NCI-H2171 treated with DMSO at 0.1 percent for 48 hours (cell line): ENCODE results near the gene MYO1D.

Experiments used
- DNase-seq: peaks from one replicate; lab custom pipeline; 2025; lab: John Stamatoyannopoulos, UW

Gene MYO1D

DNA sequence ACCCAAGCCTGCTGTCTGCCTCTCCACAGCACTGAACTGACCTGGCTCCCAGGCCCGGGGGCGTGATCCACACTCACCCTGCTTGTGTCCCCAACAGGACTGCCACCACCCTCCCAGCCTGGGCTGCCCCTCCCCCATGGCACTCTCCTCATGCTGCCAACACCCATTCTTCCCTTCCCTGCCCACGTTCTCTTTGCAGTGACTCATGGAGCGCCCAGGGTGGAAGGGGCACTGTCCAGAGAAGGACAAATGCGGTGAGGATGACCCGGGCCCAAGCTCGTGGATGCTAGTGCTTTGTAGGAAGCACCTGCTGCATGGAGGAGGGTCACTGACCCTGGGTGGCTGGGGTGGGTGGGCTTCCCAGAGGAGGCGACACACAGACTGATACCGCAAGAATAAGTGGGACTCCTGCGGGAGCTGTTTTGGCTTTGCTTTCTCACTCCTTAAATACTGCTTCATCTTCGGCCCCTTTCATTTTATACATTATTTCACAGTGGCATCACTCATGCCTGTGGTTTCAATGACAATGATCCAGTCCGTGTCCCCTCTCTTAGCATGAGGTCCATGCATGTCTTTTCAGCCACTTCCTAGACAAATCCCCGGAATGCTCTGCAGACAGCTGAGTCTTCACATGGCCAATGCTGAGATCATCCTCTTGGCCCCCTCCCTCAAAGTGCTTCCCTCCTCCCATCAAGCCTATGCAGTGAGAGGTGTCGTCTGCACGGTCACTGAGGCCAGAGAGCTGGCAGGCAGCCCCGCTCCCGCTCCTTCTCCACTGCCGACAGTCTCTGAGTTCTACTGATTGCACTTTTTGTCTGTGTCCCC lies 372.5 kb downstream of the MYO1D start:
- DNase-seq: no peak

DNA sequence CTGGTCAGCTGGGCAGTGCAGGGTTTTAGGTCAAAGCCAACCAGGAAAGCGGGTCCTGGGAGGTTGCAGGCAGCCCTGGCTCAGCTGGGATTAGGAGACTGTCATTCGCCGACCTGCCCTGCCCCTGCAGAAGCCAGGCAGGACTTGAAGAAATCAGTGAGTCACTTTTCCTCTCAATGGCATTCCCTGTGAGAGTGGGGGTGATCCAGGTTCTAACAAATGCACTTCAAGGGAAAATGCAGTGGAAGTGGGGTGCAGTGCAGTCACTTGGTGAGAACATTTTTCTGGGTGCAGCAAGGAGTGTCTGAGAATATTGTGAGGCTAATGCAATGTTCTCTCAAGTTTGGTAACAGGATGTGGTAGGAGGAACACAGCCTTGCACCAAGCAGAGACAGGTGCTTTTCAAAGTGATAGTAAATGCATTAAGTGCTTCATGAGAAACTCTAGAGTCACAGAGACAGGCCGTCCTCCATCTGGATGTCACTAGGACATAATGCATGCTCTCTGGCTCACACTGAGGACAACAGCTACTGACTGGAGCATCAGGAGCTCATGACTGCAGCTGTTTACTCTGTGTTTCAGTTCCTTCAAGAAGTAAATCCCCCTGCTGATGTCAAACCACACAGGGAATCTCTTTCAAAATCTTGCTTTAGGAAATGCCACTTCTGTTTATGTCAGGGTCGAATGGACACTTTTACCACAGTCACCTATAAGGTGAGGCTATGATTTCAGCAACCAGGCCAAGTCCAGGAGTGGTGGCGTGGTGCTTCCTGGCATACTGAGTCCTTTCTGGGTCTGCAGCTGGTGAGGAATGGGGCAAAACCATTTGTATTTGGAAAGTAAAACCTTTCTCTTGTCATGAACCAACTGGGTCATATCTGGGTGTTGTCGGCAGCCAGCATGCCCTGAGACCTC lies 373.4 kb downstream of the MYO1D start:
- DNase-seq: no peak

DNA sequence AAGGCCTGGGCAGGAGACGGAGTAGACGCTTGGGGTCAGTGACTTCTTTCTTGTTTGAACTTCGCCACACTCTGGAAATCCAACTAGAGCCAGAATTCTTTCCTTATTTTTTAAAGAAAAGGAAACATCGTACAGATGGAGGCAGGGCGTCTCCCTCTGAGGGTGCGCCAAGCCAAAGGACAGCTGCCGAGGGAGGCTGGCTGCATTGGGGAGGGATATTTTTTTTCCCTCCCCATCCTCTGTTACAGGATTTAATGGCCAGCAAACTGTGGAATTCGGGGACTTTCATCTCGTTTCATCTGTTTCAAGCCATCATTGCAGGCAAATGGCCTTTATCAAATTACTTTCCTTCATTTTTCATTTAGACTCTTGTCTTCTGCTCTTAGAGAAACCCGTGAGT lies 374.2 kb downstream of the MYO1D start:
- no peak for DNase-seq

DNA sequence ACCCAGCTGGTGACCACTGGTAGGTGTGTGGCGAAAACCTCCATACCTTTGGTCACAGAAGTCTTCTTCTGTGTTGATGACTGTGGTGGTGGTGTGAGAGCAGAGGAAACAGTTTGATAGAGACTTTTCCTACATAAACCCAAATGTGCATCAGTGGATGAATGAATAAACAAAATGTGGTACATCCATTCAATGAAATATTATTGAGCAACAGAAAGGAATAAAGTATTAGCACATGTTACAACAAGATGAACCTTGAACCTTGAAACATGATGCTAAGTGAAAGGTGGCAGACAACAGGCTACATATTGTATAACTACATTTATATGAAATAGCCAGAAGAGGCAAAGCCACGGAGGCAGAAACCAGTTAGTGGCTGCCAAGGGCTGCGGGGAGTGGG lies 374.9 kb downstream of the MYO1D start:
- no peak for DNase-seq

DNA sequence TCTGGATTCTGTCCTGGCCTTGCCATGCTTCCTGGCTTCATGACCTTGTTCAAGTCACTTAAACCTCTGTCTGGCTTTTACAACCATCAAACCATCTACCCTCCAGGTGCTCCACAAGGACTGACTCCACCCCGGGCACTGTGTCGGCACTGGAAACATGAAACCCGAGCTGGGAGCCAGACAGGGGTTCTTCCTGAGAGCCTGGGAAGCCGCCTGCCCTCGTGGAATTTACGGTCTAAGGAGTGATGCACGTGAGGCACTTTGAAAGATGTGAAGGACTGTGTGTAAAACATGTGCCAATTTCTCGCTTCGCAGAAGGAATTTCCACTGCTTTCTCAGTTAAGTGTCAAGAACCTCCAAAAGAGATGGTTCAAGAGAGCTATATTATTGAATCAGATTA lies 378.5 kb downstream of the MYO1D start:
- peak; percentile 84 for DNase-seq

DNA sequence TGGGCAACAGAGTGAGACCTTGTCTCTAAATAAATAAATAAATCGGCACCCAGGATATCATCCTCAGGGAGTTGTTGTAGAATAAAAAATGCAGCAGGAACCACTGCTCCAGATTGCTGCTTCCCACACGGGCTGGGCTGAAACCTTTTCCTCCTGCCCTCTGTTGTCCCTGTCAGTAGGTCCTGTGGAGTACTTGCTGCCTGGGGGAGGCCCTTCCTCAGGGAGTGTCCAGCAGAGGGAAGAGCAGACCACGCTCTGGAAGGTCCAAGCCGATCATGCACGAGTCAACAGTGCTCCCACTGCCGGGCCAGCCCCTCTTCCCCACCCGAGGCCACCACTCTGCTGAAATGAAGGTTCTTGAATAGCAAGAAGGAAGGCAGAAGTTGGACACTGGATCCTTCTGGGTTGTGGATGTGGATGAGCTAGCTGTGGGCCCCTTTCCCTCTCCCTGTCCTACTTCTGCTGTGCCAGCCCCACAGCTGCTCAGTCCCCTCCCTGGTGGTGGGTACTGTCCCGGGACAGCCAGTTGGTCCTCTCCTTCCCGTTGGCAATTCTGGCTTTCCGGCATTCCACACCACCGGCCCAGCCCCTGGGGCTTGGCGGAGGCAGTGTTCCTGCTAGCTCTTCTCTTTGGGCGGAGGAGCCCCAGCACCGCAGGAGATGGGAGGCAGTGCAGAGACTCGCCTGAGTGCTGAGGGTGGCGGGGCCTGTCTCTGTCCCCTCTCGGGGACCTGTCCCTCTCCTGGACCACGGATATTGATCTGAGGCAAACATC lies 379.3 kb downstream of the MYO1D start:
- no peak for DNase-seq

DNA sequence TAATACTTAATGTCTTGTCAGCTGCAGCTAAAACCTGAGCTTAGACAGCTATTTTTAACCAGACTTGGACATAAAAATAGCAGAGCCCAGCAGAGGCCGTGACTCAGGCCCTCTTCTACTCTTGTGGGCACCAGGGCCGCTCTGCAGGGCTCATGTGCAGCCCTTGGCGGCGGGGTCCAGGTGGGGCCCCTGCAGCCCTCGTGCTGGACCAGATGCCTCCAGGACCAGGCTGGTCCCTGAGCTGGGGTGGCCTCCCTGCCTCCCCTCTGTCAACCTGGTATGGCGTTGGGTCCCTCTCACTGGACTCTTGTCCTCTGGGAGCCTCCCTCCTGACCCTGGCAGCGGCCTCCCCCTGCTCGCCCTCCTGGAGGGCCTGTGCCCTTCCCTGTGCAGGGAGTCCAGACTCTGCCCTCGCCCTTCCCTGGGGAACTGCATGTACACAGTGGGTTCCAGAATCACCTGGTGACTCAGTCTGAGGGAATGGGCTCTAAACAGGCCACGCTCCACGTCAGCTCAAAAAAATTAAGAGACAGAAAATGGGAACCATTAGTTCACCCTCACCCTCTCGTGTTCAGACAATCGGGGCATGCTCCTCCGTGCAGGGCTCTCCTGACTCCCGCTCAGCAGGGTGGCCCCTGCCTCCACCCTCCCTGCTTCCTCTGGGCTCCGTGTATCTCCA lies 380.4 kb downstream of the MYO1D start:
- DNase-seq: no peak

DNA sequence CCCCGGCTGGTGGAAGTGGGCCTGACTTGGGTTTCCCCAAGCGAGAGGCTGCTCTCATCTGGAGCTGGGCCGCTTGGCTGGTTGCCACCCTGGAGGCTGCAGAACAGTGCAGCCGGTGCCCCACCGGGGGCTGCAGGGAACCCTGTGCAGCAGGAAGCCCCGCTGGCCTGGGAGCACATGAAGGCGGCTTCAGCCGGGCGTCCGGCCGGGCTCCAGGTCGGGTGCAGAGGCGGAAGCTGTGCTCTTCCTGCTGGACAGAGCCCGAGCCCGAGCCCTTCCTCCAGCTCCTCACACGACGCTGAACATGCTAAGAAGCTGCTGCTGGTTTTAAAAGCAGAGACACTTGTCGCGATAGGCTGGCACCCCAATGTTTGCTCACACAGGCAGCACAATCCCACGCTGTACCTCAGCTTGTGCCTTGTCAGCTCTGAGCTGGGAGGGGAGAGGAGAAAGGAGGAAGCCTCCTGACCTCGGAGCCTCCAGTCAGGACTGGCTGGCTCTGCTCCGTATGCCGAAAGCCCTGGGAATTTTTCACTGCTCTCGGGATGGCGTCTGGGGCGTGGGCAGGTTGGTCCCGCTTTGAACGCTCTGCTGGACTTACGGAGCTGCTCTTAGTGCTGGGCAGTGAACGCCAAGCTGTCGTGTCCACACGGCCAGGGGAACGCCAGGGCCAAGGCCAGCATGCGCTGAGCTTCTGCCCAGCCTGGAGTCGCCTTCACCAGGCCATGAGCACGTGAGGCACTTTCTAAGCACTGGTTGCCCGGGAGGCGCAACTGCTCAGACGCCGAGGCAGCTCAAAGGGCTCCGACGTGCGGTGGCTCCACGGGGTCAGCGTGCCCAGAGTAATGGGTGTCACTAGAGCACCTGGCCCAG lies 381.3 kb downstream of the MYO1D start:
- DNase-seq: no peak

DNA sequence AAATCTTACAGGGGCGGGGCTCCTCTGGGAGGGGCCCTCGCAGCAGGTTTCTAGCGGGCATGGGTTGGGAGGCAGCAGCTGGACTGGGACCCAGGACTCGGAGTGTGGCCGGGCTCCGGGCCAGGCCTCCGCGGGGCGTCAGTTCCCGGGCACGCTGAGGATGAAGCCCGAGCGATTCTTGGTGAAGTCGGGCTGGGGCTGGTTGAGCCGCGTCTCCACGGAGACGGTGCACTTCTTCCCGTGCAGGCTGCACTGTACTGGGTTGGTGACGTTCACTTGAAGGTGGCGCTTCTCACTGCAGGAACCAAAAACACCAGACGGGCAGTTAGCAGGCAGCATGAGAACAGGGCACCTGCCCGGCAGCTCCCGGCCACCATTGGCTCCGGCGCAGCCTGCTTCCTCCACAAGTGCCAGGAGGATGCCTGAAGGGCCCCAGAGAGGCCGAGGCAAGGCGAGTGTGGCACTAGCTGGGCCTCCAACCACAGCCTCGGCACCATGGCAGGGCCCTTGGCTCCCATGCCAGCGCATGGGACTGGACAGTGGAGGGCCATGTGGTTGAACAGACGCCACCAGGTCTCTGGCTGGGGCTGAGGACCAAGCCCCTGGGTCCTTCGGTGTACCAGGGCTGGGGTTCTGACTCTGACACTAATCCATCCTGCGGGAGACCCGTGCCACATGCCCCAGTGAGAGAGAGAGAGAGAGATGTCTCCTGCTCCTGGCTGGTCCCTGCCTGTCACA lies 382.1 kb downstream of the MYO1D start:
- peak; percentile 82 for DNase-seq

DNA sequence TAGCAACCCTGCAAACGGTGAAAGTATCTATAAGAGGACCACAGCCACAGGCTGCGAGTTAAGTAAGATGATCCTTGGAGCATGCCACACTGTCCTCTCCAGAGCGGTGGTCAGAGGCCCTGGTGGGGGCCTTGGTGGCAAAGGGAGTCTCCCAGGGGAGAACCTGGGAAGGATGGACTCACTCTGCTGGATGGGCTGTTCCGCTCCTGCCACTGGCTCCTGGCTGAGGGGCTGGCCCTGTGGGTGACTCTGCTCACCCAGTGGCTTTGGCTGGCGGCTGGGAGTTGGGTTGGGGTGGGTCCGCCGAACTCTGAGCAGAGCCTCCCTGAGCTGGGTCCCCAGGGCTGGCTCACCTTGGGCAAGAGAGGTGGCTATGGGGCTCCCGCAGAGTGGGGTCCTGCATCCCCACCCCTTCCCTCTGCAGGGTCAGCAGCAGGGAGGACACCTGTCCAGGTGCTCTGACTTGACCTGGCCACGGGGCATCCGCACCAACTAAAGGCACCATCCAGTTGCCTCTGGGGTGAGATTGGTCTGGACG lies 382.9 kb downstream of the MYO1D start:
- DNase-seq: no peak

DNA sequence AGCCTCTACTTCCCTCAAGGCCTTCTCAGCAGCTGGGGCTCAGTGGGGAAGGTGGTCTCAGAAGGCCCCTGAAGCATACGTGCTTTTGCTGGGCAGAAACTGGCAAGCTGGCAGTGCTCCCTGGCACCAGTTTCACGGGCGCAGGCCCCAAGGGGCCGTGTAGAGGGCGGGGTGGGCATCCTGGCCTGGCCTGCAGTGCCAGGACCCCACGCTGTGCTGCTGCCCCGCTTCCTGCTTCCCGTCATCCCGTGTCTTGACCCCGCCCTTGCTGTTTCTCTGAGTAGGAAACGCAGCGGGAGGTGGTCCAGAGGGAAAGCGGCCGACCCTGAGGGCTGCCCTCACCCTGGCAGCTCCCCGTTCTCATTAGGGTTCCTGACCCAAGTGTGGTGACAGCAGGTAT lies 383.4 kb downstream of the MYO1D start:
- DNase-seq: no peak

DNA sequence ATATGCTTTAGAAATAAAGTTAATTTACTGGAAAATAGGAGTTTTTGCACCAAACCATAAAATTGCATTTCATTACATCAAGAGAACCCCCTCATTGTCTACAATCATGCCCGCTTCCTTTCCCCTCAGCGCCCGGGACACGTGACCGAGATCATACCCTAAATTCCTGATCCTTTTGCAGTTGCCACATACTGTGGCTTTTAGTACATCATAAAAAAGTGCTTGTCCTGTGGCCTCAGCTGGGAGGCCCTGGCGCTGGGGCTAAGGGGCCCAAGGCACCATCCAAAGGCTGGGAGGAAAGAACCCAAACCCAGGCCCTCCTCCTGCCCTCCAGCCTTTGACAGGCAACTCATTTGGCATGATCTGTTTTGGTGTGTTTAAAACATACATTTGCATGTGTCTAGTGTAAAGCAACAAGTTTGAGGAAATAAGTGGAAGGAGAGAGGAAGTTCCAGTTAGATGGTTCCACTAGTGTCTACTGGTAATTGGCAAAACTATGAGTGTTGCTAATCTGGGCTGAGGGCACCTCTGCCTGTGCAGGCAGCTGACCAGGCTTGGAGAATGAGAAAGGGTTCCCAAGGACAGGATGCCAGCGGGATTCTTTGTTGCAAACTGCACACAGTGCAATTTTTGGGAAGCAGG lies 384.2 kb downstream of the MYO1D start:
- no peak for DNase-seq

DNA sequence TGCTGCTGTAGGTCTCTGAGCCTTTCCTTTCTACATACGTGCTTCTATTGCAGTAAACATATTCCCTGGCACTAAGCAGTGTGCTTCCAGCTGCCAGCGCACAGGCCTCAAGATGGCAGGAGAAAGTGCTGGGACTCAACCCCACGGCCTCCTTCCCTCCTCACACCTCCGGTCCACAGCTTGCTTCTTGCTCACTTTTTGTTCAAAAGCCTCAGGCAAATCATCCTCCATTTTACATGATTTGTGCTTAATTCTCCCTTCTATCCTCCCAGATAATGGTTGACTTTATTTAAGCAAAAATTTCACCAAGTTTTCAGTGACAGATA lies 384.7 kb downstream of the MYO1D start:
- DNase-seq: no peak

DNA sequence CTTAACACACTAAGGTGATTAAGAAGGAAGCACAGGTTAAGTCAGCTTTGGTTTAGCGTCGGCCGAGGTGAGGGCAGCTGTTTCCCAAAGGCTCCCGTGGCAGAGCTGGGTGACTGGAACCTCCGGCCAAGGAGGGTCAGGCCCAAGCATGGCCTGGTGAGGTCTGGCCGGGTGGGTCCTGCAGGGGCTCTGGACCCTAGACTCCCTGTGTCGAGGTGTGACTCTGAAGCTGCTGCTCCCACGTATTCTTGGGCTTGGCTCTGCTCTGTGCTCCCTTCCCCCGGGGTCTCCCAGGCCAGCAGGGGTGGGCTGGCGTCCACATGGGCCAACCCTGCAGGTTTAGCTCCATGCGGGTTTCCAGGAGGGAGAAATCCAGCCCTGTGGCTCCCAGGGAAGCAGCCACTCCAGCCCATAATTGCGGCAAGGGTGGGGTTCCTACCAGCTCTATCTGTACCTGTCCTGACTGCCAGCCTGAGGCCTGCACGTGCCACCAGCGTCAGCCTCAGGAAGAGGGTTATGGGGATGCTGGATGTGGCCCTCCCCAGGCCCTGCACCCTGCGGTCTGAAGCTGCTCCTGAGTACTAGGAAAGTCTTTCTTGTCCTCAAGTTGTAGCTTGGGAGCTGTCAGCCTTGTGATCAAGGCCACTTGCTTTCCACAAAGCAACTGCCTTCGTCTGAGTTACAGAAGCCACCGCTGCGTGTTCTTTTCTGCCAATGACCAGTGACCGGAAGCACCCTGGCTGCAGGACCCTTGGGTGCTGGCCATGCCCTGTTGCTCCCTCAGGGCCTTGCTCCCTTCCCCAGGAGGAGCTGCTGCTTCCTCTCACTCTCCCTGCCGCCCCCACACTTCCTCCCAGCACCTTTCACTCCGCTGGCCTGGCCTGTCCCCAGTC lies 385.3 kb downstream of the MYO1D start:
- no peak for DNase-seq

DNA sequence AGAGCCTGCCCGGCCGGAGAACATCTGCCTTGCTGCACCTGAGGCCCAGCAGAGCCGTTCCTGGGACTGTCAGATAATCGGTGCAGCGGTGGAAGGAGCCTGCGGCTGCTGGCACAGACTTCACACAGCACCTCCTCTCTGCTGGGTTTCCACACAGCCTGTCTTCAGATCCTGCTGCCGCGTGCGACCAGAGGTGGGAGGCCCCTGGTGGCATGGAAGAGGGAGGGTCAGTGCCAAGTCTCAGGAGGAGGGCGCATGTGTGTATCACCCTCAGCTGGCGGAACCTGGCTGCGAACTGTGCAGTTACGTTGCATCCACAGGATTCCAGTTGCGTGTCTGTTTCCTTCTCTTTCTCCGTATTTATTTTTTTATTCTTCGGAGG lies 386.8 kb downstream of the MYO1D start:
- peak; percentile 85 for DNase-seq

DNA sequence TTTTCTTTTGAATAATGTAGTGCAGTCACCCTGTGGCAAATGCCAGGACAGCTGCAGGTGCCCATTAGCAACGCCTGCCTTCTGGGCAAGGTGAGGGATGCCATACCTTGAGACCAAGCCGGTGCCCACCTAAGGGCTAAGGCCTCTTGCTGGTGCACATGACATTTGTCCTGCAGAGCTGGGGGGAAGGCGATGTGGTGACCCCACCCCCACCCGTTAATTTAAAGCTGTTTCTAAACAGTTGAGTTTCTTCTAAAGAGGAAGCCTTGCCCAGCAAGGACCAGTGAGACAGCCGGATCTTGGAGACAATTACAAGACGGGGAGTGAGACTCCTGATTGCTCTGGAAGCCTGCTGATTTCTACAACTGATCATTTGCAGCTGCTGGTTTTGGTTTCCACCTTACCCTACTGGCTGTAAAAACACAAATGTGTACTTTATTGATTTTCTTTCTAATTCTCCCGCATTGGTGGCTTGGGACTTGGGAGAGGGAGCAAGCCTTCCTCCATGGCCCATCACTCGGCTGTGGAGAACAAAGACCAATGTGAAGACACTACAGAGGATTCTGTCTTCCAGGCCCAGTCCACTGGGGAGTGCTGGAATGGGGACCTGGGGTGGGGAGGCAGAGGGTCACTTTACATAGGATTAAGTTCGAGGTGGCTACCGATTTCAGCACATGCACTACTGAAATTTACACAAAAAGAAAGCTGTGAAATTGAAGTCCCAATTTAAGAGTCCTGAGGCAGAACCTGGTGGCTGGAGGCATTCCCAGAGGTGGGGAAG lies 387.4 kb downstream of the MYO1D start:
- no peak for DNase-seq

DNA sequence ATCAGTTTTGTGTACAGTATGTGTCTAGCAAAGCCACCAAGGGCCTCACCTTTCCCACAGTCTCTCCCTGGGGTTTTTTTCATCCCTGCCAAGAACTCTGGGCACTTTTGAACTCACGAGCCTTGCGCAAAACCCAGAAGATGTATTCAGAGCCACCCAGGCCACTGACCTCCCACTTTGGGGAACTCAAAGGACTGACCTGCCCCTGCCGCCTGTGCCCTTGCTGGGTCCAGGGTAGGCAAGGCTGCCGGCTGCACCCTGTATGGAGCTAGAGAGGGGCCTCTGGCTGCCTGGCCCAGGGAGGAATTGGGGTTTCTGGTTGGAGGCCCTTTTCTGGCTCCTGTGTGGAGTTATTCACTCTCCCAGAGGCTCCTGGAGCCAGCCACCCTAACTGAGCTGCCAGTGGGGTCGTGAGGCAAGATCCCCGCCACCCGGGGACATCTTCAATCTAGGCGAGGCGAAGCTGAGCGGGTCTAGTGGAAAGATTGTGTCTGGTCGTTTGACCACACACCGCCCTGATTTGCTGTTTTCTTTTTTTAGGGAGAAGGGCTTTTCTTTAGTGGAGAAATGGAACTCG lies 388.2 kb downstream of the MYO1D start:
- no peak for DNase-seq
